Parathyroid adenoma (tissue), 2 donors: ENCODE data around the gene DCAF6.
"Not testable (repeated sequence)": the region's sequence is repeated elsewhere in the genome, so short reads cannot be mapped to it uniquely, and the experiment has no call there.

ENCODE experiments used
- H2AFZ ChIP-seq: fragments of 300-600 bp; sonication (generic); one replicate; pipeline ENCODE4 v1.7.0; 2017; ENCODE audit warnings: antibody characterized with exemption, mild to moderate bottlenecking
- H3K27ac ChIP-seq: fragments of 300-600 bp; sonication (generic); one replicate; pipeline ENCODE4 v1.7.0; 2017
- H3K27me3 ChIP-seq: fragments of 300-600 bp; sonication (generic); one replicate; pipeline ENCODE4 v1.7.0; 2017; ENCODE audit warnings: low read length; ENCODE audit not compliant: control insufficient read depth, insufficient read depth
- H3K36me3 ChIP-seq: fragments of 300-600 bp; sonication (generic); one replicate; pipeline ENCODE4 v1.7.0; 2017; ENCODE audit warnings: low read length; ENCODE audit not compliant: control insufficient read depth, insufficient read depth
- H3K4me1 ChIP-seq: fragments of 300-600 bp; sonication (generic); one replicate; pipeline ENCODE4 v1.7.0; 2017; ENCODE audit warnings: control low read depth
- H3K4me2 ChIP-seq: fragments of 300-600 bp; sonication (generic); one replicate; pipeline ENCODE4 v1.7.0; 2017; ENCODE audit warnings: low read length
- H3K4me3 ChIP-seq: fragments of 300-600 bp; sonication (generic); one replicate; pipeline ENCODE4 v1.7.0; 2017; ENCODE audit warnings: low read depth, low read length
- H3K79me2 ChIP-seq: fragments of 300-600 bp; sonication (generic); one replicate; pipeline ENCODE4 v1.7.0; 2017; ENCODE audit warnings: control low read depth
- H3K9ac ChIP-seq: fragments of 300-600 bp; sonication (generic); one replicate; pipeline ENCODE4 v1.7.0; 2017; ENCODE audit warnings: mild to moderate bottlenecking
- H3K9me3 ChIP-seq: fragments of 300-600 bp; sonication (generic); one replicate; pipeline ENCODE4 v1.7.0; 2017; ENCODE audit warnings: low read length; ENCODE audit not compliant: control insufficient read depth
- TF ChIP-seq, protein P1 (sequence below): fragments of 300-600 bp; sonication (generic); IDR thresholded peaks from one replicate; pipeline ENCODE4 v1.7.0; 2017; ENCODE audit warnings: antibody characterized with exemption, mild to moderate bottlenecking
- donor health status: primary hyperparathyroidism.

DCAF6 gene

DNA sequence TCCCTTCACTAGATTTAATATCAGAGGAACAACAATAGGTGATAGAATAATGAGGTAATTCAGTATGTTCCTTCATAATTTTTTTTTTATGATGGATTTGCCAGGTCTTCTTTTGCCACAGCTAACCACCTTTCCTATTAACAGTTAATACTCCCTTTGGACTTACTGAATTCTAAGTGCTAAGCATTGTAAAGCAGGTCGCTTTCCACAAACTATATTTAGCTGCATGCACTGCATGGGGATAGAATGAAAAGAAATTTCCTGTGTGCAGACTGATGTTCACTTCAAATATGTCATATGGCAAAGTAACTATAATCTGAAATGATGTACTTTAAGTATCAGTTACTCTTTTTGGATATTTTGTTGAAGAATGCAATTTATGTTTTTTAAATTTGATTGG is 114.4 kb downstream of the DCAF6 start:
- H3K27me3 ChIP-seq, result no peaks in the 10 kb centered on the region
- H3K4me1 ChIP-seq, result no peaks in the 10 kb centered on the region
- no peaks in the 10 kb centered on the region for H3K36me3 ChIP-seq
- no peak overlapping the region for H2AFZ ChIP-seq
- no peak overlapping the region for H3K9ac ChIP-seq
- no peak overlapping the region for H3K4me3 ChIP-seq
- no peak overlapping the region for H3K4me2 ChIP-seq
- H3K9me3 ChIP-seq, result no peaks in the 10 kb centered on the region
- H3K79me2 ChIP-seq, result no peaks in the 10 kb centered on the region
- H3K27ac ChIP-seq, result no peak overlapping the region
- TF ChIP-seq, protein P1, sequence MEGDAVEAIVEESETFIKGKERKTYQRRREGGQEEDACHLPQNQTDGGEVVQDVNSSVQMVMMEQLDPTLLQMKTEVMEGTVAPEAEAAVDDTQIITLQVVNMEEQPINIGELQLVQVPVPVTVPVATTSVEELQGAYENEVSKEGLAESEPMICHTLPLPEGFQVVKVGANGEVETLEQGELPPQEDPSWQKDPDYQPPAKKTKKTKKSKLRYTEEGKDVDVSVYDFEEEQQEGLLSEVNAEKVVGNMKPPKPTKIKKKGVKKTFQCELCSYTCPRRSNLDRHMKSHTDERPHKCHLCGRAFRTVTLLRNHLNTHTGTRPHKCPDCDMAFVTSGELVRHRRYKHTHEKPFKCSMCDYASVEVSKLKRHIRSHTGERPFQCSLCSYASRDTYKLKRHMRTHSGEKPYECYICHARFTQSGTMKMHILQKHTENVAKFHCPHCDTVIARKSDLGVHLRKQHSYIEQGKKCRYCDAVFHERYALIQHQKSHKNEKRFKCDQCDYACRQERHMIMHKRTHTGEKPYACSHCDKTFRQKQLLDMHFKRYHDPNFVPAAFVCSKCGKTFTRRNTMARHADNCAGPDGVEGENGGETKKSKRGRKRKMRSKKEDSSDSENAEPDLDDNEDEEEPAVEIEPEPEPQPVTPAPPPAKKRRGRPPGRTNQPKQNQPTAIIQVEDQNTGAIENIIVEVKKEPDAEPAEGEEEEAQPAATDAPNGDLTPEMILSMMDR, result no peak

DNA sequence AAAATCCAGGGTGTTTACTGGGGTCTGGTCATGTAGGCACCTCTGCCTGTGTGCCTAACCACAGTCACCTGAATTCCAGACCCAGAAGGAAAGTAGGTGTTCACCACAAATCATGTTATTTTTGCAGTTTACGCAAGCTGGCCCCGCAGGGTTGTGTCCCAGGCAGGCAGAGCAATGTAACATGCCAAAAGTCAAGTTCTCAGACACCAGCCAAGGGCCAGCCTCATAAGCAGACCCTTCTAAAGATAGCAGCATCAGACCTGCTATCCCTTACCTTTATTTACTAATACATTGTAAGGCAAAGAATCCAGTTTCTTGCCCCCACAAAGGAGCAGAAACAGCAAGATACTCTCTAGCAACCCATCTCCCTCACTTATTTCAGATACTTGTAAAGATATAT is 117.2 kb downstream of the DCAF6 start:
- no peak overlapping the region for H3K27ac ChIP-seq
- H3K4me2 ChIP-seq, result no peak overlapping the region
- H3K4me1 ChIP-seq, result no peaks in the 10 kb centered on the region
- no peaks in the 10 kb centered on the region for H3K79me2 ChIP-seq
- no peaks in the 10 kb centered on the region for H3K27me3 ChIP-seq
- TF ChIP-seq, protein P1, result no peak
- no peak overlapping the region for H3K4me3 ChIP-seq
- no peaks in the 10 kb centered on the region for H3K36me3 ChIP-seq
- no peak overlapping the region for H2AFZ ChIP-seq
- H3K9me3 ChIP-seq, result no peaks in the 10 kb centered on the region
- no peak overlapping the region for H3K9ac ChIP-seq

DNA sequence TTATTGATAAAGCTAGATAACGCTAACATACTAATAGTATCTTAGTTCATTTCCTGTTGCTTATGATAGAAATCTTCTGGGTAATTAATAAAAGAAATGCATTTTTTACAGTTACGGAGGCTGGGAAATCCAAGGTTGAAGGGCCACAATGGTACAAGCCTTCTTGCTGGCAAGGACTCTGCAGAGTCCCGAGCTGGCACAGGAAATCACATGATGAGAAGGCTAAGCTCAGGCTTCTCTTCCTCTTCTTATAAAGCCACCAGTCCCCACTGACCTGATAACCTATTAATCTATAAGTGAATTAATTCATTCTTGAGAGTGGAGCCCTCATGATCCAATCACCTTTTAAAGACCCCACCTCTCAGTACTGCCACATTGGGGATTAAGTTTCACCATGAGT is 117.6 kb downstream of the DCAF6 start:
- Histone ChIP-seq H3K36me3 (no peaks in the 10 kb centered on the region), H3K9ac (no peak overlapping the region), H3K4me2 (no peak overlapping the region), H3K27ac (no peak overlapping the region), H2AFZ (no peak overlapping the region), H3K9me3 (no peaks in the 10 kb centered on the region), H3K79me2 (no peaks in the 10 kb centered on the region), H3K27me3 (no peaks in the 10 kb centered on the region), H3K4me1 (no peaks in the 10 kb centered on the region), H3K4me3 (no peak overlapping the region)
- TF ChIP-seq, protein P1, result no peak

DNA sequence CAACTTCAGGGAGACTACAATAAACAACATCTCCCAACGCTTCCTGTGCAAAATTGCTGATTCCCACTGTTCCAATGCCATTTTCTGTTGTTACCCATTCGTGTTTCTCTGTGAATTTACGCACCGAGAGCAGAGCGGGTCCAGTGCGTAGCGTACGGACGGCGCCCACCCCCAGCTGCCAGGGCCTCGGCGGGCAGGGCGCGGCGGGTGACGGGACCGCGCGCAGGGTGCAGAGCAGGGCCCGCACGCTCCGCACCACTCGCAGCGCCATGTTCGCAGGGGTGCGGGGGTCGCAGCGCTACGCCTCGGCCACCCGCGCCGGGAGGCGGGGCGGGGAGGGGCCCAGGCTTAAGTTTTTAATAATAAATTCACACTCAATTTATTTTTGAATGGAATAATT is 119.7 kb downstream of the DCAF6 start:
- H3K27me3 ChIP-seq, H3K79me2 ChIP-seq, H3K36me3 ChIP-seq, H3K4me1 ChIP-seq, H3K4me3 ChIP-seq, H3K27ac ChIP-seq, H3K9ac ChIP-seq, H3K9me3 ChIP-seq, H3K4me2 ChIP-seq, H2AFZ ChIP-seq: not testable (repeated sequence)

DNA sequence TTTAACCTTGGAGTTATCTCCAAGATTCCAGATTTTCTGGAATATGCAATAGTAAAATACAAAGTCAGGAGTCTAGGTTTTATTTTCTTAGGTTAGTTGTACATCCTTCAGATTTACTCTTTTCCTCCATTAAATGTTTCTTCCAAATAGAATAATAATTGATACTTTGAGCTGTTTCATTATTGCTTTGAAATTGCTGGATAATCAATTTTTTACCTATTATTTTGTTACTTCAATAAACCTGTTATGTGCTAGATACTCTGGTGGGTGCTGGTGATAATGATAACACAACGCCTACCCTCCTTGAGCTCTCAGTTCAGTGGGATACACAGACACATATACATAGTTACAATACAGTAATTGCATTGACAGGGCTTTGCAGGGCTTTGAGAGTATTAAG is 120.9 kb downstream of the DCAF6 start:
- no peaks in the 10 kb centered on the region for H3K9me3 ChIP-seq
- no peaks in the 10 kb centered on the region for H3K4me1 ChIP-seq
- H3K4me3 ChIP-seq, result no peak overlapping the region
- H3K27ac ChIP-seq, result no peak overlapping the region
- no peaks in the 10 kb centered on the region for H3K79me2 ChIP-seq
- no peaks in the 10 kb centered on the region for H3K36me3 ChIP-seq
- no peak overlapping the region for H3K4me2 ChIP-seq
- no peaks in the 10 kb centered on the region for H3K27me3 ChIP-seq
- TF ChIP-seq, protein P1, result no peak
- H3K9ac ChIP-seq, result no peak overlapping the region
- H2AFZ ChIP-seq, result no peak overlapping the region
